Stimulated activated CD8-positive, alpha-beta memory T cell treated with anti-CD3 and anti-CD28 coated beads, Interleukin-4, amount 100 ng/mL, for 1 hour (primary cell): Measurements from ENCODE around the gene CYP4X1.
"Not testable (repeated sequence)": the region's sequence is repeated elsewhere in the genome, so short reads cannot be mapped to it uniquely, and the experiment has no call there.

ENCODE experiments used
- DNase-seq, 2 donors: peaks; one replicate each; pipeline ENCODE4 v3.0.0-alpha.2; 2020; ENCODE audit warnings: low read depth in 2 of 2, low spot score in 1 of 2

CYP4X1 gene

DNA sequence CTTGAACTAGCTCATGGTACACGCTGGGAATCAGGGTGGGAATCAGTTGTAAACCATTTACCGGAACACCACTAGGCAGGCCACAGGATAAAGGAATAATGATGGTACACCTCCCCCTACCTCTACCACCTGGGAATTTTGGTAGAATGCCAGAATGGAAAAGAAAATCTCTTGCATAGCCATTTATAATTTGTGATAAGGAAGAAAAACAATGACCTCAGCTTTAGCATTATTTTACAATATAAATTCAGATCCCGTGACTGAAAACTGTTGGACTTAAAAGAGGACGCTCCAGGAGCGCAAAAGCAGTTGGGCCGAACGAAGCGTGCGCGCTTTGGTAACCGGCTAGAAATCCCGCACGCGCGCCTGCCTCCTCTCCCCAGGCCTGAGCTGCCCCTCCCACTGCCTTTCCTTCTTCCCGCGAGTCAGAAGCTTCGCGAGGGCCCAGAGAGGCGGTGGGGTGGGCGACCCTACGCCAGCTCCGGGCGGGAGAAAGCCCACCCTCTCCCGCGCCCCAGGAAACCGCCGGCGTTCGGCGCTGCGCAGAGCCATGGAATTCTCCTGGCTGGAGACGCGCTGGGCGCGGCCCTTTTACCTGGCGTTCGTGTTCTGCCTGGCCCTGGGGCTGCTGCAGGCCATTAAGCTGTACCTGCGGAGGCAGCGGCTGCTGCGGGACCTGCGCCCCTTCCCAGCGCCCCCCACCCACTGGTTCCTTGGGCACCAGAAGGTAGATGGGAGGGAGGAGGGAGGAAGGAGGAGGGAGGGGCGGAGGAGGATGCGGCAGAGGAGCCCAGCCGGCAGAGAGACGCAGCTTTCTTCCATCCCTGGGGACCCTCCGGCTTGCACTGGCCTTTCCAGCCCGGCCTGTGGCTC is at the start of gene CYP4X1:
TSS of gene CYP4X1 (plus strand) at position 402 of the 873 bp plus-strand sequence. CDS start at position 551, 149 bp downstream.
- DNase-seq, result no peak

DNA sequence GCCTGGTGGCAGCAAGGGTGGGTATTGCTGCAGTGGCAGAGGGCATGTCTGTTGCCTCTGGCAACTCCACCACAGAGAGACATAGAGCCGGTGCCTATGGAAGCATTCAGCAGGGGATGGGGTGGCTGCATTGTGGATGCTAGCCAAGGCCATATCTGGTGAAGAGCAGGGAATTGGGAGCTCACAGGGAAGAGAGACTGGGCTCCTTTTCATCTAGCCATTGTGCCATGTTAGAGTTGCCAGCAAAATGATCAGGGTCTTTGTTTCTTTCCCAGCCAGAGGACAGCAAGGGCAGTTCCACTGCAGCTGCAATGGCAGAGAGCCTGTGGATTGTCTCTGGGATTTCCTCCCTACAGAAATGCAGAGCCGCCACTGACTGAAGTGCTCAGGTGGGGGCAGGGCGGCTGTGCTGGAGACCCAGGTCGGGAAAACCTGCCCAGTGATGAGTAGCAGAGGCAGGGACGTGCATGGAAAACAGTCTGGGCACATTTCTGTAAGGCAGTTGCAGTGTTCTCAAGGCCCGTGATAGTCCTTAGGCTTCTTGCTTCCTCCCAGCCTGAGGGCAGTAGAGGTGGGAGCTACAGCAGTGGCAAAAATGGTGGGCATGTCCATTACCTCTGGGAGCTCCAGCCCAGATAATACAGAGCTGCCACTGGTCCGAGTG is 40.2 kb upstream of the CYP4X1 start:
- no peak for DNase-seq

DNA sequence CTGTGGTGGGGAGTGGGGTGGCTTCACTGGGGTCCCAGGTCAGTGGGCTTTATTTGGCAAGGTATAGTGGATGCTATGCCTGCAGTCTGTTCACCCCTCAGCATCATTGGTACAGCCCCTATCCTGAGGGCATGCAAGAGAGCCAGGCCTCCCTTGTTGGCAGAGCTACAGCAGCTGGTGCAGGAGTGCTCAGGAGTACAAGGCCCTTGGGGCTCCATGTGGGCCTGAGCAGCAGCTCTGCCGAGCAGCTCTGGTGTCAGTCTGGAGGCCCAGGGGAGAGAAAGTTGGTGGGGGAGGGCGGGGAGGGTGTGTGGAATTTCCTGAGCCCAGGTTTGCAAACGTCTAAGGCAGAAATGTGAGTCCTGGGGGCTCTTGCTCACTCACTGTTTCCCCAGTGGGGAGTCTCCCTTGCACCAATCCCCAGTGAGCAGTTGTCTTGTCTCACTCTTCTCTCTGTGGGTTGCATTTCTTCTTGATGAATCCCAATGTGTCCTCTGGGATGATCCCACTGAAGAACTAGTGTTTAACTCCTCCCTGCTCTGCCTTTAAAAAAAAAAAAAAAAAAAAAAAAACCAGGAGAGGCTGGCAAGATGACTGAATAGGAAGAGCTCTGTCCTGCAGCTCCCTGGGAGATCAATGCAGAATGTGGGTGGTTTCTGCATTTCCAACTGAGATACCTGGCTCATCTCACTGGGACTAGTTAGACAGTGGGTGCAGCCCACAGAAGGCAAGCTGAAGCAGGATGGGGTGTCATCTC is 39.5 kb upstream of the CYP4X1 start:
- no peak for DNase-seq

DNA sequence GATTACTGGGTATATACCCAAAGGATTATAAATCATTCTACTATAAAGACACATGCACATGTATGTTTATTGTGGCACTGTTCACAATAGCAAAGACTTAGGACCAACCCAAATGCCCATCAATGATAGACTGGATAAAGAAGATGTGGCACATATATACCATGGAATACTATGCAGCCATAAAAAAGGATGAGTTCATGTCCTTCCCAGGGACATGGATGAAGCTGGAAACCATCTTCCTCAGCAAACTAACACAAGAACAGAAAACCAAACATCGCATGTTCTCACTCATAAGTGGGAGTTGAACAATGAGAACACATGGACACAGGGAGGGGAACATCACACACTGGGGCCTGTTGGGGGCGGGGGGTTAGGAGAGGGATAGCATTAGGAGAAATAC is 32.9 kb upstream of the CYP4X1 start:
- DNase-seq, result not testable (repeated sequence)

- no peak for DNase-seq
These were observed 32.2 kb upstream of the CYP4X1 start for GRCh38 chr1:46991083-46991923.

DNA sequence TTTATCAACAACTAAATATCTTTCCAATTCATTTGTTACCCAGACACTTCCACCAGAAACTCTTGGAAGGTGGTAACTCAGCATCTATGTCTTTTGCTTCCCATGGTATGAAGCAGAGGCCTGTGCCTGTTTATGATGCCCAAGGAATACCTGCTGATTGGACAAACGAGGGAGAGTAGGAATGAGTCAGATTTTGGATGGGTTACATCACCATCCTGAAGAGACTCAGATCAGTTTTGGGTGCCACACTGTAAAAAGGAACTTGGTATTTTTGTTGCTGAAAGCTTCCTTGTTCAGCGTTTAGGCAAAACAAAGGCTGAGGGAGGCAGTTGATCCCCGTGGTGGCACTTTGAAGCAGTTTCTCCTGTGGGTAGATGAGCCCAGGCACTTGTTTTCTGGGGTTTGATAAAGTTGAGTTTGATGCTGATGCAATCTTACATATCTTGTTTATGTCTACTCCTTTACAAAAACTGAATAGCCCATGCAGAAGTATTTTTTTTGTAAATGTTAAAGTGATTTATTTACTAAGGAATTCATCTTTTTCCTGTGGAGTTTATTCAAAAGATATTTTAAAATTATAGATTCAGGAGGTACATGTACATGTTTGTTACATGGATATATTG is 26.7 kb upstream of the CYP4X1 start:
- no peak for DNase-seq

DNA sequence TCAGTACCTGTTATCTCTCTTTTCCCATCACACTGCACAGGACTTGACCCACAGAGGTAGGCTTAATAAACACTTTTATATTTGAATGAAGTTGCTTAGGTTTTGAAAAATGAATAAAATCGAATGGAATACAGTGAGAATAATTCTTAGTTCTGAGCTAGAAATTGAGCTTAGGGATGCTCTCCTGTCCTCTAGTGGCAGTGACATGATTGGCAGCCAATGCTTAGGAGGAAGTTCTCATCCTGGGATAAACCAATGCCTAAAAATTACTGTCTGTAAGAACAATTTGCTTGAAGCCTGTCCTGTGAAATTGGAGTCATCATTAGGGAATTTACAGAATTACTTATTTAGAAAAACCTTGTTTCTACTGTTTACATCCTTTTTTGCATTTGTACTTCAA is 21.3 kb upstream of the CYP4X1 start:
- no peak for DNase-seq

- DNase-seq, result no peak
These were observed 19.5 kb upstream of the CYP4X1 start for GRCh38 chr1:47003896-47004403.

DNA sequence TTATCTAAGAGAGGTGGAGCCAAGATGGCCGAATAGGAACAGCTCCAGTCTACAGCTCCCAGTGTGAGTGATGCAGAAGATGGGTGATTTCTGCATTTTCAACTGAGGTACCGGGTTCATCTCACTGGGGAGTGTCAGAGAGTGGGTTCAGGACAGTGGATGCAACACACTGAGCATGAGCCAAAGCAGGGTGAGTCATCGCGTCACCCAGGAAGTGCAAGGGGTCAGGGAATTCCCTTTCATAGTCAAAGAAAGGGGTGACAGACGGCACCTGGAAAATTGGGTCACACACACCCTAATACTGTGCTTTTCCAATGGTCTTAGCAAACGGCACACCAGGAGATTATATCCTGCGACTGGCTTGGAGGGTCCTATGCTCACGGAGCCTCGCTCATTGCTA is 17.0 kb upstream of the CYP4X1 start:
- DNase-seq, result not testable (repeated sequence)

DNA sequence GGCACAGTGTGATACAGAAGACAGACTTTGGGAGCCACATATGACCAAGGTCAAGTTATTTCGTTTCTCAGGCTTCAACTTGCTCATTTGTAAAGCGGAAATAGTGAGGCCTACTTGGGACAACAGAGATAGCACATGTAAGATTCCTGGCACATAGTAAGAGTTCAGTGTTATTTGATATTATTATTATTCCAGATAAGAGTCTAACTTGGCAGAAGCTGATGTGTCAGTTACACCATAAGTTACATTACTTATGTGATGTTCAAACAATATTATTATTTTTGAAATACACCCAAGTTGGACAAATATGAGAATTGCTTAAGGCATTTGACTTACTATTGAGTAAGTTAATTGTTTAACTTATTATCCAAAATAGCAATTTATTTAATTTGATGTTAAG is 10.2 kb upstream of the CYP4X1 start:
- no peak for DNase-seq

- DNase-seq, result no peak
These were observed 2.4 kb upstream of the CYP4X1 start for GRCh38 chr1:47021070-47021469.

GRCh38 chr1:47024141-47024801 is 802 bp downstream of the CYP4X1 start:
- DNase-seq, result no peak

GRCh38 chr1:47030170-47030805 is 6.8 kb downstream of the CYP4X1 start:
- no peak for DNase-seq

GRCh38 chr1:47031059-47031458 is 7.6 kb downstream of the CYP4X1 start:
- DNase-seq, result no peak

DNA sequence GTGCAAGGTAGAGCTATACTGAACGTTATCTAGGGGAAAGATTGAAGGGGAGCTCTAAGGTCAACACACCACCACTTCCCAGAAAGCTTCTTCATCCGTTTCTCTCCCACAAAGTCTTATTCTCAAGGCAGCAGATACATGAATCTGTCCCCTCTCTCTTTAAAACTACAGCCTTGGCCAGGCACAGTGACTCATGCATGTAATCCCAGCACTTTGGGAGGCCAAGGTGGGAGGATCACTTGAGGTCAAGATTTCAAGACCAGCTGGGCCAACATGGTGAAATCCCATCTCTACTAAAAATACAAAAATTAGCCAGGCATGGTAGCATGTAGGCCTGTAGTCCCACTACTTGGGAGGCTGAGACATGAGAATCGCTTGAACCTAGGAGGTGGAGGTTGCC is 8.1 kb downstream of the CYP4X1 start:
- no peak for DNase-seq

GRCh38 chr1:47036764-47037163 is 13.3 kb downstream of the CYP4X1 start:
- no peak for DNase-seq

GRCh38 chr1:47059376-47059775 is 35.9 kb downstream of the CYP4X1 start:
- no peak for DNase-seq

GRCh38 chr1:47067097-47067594 is 43.7 kb downstream of the CYP4X1 start, which contains the start of gene CYP4Z1:
TSS of gene CYP4Z1 (plus strand) at chr1:47067231. CDS start at chr1:47067491, 260 bp downstream.
- DNase-seq, result no peak

- not testable (repeated sequence) for DNase-seq
These were observed 45.6 kb downstream of the CYP4X1 start for GRCh38 chr1:47069080-47069479.
